Stimulated activated CD8-positive, alpha-beta memory T cell treated with anti-CD3 and anti-CD28 coated beads, Interleukin-2, amount 100 ng/mL, for 1 hour (primary cell): ENCODE measurements around the gene DLG2.

Experiments used
- DNase-seq, 2 donors: peaks; one replicate each; pipeline ENCODE4 v3.0.0-alpha.2; 2020; ENCODE audit warnings: low read depth in 2 of 2

Gene DLG2

DNA sequence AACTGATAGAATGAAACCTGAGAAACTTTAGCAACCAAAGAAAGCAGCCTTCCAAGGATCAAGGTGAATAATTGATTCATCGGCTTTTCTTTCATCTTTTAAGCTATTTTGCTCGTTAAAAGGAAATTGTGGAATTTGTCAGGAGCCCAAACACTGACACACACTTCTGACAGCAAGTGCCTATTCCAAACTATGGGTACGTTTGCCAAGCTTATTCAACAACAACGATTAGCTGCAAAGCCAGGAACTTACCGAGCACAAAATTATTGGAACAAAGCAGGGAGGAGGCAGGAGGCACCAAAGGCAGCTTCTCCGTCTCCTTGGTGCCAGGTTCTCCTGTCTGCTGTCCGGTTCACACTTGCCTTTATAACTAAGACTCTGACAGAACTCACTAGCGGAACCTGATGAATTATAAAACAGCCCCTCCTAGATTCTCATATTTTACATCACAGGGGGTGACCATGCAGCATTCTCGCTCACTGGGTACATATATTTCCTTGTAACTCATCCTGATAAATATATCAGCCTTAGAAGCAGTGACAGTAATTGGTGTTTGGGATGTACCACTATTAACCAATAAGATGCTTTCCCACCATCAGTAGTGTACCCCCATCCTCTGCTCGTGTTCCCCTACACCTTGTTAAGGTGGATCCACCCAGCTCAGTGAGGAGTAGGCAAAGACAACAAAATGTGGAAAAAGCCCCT lies 1945.1 kb downstream of the DLG2 start:
- DNase-seq: no peak

DNA sequence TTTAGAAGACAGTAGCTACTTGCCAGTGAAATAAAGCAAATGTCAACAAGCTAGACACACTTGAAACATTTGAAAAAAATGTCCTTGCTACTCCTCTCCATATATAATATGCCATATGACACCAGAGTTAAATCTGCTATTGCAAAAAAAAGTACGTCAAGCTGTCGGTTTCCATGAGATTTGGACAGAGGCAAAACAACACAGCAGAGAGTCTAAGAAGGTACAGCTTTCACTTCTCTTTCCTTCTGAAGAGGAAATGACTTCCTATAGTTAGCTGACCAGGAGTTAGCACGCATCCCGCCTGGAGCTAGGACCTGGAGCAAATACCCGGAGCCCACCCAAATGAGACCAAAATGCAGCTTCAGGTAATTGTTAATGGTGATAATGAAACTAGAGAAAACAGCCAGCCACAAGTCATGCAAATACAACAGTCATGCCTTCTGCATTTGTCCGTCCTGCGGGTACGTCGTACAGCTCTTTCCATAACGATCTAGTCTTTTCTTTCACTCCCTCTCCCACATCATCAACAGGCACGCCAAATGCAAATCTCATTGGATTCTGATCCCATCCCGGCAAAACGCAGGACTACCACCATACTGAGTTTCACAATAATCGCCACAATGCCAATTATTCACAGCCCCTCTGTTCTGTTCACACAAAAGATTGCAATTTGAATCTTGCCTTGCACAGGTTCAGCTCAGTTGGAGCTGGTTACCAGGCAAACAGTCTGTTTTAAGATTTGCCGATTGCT lies 1945.9 kb downstream of the DLG2 start:
- DNase-seq: no peak

- DNase-seq: no peak
Measured at GRCh38 chr11:83680321-83680720, 1946.8 kb downstream of the DLG2 start.

DNA sequence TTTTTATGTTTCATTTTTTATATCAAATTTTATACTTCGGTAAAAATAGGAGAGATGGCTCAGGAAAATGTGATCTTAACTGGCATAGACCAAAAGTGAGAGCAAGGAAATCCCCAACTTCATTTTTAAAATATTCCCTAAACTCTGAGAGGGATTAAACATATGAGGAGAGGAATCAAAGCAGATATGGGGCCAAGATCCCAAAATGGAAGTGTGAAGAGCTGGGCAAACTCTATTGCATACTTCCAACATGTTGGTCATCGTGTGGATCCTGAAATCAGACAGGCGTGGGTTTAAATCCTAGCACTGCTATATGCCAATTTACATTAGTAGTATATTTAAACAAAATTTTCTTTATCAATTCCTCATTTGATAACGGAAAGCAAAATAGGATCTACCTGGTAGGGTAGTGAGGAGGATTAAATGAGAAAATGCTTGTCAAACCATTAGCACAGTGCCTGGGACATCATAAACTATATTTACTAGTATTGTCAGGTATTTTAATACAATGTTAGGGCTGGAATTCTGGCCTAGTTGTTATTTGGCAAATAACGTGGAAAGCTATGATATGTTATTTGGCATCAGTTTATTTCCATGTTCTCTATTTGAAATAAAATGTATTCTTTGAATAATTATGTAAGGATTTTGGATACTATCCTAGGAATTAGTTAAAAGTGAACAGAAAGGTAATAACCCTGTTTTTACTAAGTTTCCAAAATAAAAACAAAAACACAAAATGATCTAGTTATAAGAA lies 1948.1 kb downstream of the DLG2 start:
- DNase-seq: no peak

DNA sequence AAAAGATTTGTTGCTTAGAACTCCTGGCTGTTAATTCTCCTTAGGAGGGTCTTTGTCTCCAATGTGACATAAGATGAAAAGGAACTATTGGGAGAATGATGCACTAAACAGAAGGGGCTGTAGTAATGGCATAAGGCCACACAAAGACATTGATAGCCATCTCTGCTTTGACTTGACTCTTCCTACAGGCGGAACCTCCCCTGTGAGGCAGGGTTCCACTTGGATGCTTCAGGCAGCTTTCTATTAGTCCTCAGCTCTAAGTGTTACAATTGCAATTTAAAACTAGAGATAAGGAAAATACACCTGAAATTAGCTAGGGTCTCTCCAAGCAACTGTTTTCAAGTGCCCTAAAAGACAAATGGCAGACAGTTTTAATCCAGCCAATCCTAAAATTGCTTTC lies 1949.4 kb downstream of the DLG2 start:
- no peak for DNase-seq

DNA sequence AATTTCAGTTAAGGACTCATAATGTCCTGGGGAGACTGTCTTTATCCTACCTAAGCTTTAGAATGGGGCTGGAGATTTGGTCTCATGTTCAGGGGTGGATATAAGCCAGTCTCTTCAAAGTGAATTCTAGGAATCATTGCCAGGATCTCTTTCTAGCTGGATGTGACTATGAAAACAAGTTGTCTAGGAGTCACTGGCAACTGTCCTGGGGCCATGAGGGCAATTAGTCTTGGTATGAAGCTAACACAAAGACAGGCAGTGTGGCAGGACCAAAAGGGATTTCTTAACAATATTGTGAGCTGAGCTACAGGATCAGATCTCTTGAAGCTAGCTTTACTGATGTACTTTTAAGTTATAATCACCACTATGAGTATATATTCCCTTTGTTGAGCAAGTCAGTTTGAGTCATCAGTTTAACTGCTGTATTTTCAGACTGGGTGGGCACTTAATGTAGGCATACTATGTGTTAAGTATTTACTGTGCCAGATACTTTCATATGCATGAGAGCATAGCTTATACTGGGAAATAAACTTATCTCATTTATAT lies 1951.0 kb downstream of the DLG2 start:
- DNase-seq: no peak

- no peak for DNase-seq
Measured at GRCh38 chr11:83674102-83674896, 1952.8 kb downstream of the DLG2 start.

DNA sequence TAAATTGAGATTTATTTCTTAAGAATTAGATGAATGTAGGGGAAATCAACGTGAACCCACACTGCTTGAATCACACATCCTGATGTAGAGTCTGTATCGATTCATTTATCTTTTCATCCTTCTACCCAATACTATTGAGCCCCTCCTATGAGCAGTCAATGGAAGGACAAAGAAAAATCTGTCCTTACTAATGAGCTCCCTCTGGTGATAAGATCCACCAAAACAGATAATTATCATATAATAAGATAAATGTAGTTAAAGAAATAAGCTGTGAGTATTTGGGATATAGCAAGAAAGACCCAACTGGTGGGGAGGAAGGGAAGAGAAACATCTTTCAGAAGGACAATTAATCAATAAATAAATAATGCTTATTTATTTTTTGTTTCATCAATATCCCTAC lies 1955.9 kb downstream of the DLG2 start:
- DNase-seq: no peak

DNA sequence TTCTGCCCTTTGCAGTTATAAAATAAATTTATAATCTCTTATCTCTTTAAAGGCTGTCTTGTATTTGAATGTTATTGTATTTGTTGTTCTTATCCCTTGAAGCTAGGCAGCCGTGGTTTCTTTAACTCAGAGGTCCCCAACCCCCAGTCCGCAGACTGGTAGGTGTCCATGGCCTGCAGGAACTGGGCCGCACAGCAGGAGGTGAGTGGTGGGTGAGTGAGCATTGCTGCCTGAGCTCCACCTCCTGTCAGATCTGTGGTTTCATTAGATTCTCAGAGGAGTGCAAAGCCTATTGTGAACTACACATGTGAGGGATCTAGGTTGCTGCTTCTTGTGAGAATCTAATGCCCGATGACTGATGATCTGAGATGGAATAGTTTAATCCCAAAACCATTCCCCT lies 1961.0 kb downstream of the DLG2 start:
- no peak for DNase-seq

- DNase-seq: no peak
Measured at GRCh38 chr11:83663988-83664387, 1963.2 kb downstream of the DLG2 start.

GRCh38 chr11:83663446-83663845 lies 1963.7 kb downstream of the DLG2 start:
- DNase-seq: no peak

- no peak for DNase-seq
Measured at GRCh38 chr11:83662494-83662893, 1964.7 kb downstream of the DLG2 start.

DNA sequence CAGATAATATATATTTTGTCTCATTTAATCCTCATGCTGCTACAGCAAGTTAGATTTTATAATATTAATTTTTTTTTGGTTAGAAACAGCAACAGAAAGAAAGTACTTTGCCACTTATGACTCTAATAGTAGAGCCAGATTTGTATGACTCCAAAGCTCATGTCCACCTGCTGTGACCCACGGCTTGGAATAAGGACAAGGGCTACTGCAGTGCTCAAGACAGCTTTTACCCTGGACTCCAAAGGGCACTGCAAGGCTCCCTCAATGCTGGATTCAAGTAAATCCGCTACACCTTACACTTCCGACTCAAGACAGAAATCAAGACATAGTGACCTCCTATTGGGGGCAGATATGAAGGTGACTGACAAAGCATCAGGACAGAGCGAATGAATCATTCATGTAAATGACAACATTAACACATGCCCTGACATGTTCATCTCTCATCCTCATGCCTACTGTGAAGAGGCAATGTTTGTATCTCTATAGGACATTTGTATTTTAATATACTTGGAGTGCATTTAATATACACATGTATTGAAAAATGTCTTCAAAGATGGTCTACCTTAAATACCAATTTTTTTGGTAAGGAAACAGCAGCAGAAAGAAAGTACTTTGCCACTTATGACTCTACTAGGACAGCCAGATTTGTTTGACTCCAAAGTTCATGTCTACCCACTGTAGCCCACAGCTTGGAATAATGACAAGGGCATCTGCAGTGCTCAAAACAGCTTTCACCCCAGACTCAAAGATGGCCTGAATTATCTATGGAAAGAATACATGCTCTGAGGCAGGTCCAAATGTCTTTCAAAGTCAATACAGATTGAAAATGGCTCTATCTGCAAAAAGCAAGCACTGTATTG lies 1965.4 kb downstream of the DLG2 start:
- DNase-seq: no peak

GRCh38 chr11:83659466-83659865 lies 1967.7 kb downstream of the DLG2 start:
- no peak for DNase-seq

GRCh38 chr11:83656796-83657330 lies 1970.3 kb downstream of the DLG2 start:
- DNase-seq: no peak

GRCh38 chr11:83655976-83656375 lies 1971.2 kb downstream of the DLG2 start:
- no peak for DNase-seq

DNA sequence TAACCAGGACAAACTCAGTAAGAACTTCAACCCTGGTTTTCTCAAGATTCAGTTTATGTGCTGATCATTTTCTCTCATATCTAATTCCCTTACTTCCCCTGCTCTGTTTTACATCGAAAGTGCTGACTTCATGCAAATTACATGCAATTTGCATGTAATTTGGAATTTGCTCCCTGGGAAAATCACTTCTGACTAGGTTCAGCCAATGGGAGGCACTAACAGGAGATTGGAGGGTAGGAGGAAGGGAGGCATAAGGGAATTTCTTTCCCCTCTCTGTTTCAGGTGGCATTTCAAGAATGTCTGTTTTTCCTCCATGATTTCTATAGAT lies 1977.7 kb downstream of the DLG2 start:
- DNase-seq: no peak

DNA sequence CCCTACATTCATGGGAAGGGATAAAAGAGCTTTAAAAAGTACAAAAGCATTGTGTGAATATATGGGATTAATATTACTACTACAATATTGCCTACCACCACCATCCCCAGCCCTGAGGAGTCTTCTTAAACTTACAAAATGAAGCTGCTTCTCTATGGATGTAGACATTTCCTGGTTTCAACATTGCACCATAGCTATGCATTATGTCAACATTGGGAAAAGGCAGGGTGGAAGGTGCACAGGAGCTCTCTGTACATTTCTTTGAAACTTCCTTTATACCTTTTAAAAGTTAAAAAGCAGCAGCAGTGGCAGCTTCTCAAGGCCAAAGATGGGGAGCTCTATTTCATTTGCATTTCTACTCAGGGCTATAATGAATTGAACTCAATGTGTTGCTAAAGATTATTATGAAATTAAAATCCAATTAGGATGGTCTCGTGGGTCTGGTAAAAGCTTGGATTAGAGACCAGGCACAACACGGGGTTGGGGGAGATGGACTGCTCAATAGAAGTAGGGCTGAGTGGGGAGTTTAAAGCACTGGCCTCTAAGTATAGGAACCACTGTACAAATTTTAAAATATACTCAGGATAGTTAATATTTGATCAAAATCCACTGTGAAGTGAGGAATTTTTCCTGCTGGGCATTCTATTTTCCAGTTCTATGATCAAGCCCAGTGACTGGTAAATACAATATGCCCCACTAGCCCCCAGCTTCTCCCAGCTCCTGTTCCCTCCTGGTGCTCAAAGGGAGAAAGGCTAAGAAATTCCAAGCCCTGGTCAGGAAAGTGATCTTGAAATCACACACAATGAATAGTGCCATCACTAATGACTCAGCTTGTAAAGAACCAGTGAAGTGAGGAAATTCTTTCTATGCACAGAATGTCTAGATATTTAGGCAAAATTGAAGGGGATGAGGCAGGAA lies 1978.3 kb downstream of the DLG2 start:
- no peak for DNase-seq

GRCh38 chr11:83645561-83645960 lies 1981.6 kb downstream of the DLG2 start:
- no peak for DNase-seq
